Muscle layer of colon (tissue), 2 donors: ENCODE measurements around the gene TDRD10.

Experiments
- H3K27ac ChIP-seq: one replicate; pipeline ENCODE4 v1.7.0; 2013; ENCODE audit warnings: low read depth, mild to moderate bottlenecking, low read length, moderate library complexity
- H3K27me3 ChIP-seq, 2 donors: one replicate each; pipeline ENCODE4 v1.7.0; 2013; ENCODE audit warnings: low read length in 2 of 2, mild to moderate bottlenecking in 2 of 2; ENCODE audit not compliant: insufficient read depth in 2 of 2, control insufficient read depth in 1 of 2
- H3K36me3 ChIP-seq: one replicate; pipeline ENCODE4 v1.7.0; 2013; ENCODE audit warnings: mild to moderate bottlenecking, low read length; ENCODE audit not compliant: insufficient read depth
- H3K4me1 ChIP-seq: one replicate; pipeline ENCODE4 v1.7.0; 2013; ENCODE audit warnings: mild to moderate bottlenecking, low read length; ENCODE audit not compliant: insufficient read depth
- H3K4me3 ChIP-seq, 2 donors: one replicate each; pipeline ENCODE4 v1.7.0; 2013; ENCODE audit warnings: low read length in 2 of 2, low read depth in 1 of 2, mild to moderate bottlenecking in 1 of 2, moderate library complexity in 1 of 2
- H3K9ac ChIP-seq: one replicate; pipeline ENCODE4 v1.7.0; 2013; ENCODE audit warnings: low read length
- H3K9me3 ChIP-seq: one replicate; pipeline ENCODE4 v1.7.0; 2013; ENCODE audit warnings: mild to moderate bottlenecking, low read length
- donor health status: abdominal sarcoma.
- donor health status: Adenocarcinoma of cecum.

TDRD10 gene

GRCh38 chr1:154557939-154558719 is 56.1 kb downstream of the TDRD10 start, which contains the start of gene UBE2Q1:
TSS of gene UBE2Q1 (minus strand) at chr1:154558662. CDS start at chr1:154558553, 109 bp downstream.
- Histone ChIP-seq H3K36me3 (peaks cover 30% of the 10 kb centered on the region), H3K4me1 (peaks cover 39% of the 10 kb centered on the region)

DNA sequence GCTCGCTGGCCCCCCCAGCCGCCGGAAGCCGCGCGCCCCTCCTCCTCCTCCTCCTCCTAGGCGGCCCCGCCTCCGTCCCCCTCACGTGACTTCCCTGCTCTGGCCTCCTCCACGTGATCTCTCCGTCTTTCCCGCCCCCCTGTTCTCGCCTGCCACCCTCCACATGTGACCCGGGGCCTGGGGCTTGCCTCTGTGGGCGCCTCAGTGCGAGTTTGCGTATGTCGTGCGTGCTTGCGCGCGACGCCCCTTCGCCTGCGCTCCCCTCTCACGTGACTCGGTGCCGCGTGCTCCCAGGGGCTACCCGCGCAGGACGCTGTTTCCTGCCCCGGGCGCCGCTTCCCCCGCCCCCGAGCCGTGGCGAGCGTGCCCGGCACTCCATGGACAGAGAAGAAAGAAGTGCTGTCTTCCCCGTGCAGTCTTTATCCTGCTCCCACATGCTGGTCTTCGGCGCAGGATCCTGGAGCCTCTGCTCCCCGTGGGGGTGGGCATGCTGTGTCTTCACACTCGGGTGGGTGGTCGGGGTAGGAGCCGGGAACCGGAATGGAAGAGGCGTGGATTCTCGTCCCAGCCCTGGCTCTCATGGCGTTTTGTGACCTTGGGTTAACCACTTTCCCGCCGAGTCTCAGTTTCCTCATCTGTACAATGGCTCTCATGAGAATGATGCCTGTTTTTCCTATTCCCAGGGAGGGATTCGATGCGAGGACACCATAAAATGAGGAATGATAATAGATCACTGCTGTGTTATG is 56.9 kb downstream of the TDRD10 start:
- peak overlapping the region; percentile 34 to 89 for H3K4me3 ChIP-seq
- H3K27me3 ChIP-seq: no peaks in the 10 kb centered on the region
- peaks cover 32% of the 10 kb centered on the region for H3K4me1 ChIP-seq
- H3K36me3 ChIP-seq: peaks cover 23% of the 10 kb centered on the region
- peak overlapping the region; percentile 47 for H3K9ac ChIP-seq
- no peaks in the 10 kb centered on the region for H3K9me3 ChIP-seq
- peak overlapping the region; percentile 83 for H3K27ac ChIP-seq

More at GRCh38 chr1:154557939-154558719, 56.1 kb downstream of the TDRD10 start, which contains the start of gene UBE2Q1:
- Histone ChIP-seq H3K27me3 (no peaks in the 10 kb centered on the region), H3K4me3 (peak within 1 kb of the TSS; percentile 40 to 89), H3K9ac (peak within 1 kb of the TSS; percentile 71), H3K9me3 (no peaks in the 10 kb centered on the region), H3K27ac (peak within 1 kb of the TSS; percentile 83)

- no peaks in the 10 kb centered on the region for H3K27me3 ChIP-seq
- H3K4me1 ChIP-seq: peaks cover 29% of the 10 kb centered on the region
- peak overlapping the region; percentile 83 for H3K27ac ChIP-seq
- no peaks in the 10 kb centered on the region for H3K9me3 ChIP-seq
- H3K9ac ChIP-seq: peak overlapping the region; percentile 47
- H3K4me3 ChIP-seq: peak overlapping the region; percentile 34 to 89
- peaks cover 16% of the 10 kb centered on the region for H3K36me3 ChIP-seq
These were observed 57.5 kb downstream of the TDRD10 start for GRCh38 chr1:154559466-154560044.

- Histone ChIP-seq H3K36me3 (no peaks in the 10 kb centered on the region), H3K4me1 (no peaks in the 10 kb centered on the region), H3K27me3 (peaks cover 0 to 7% of the 10 kb centered on the region in 2 donors), H3K9me3 (no peaks in the 10 kb centered on the region), H3K27ac (no peak overlapping the region), H3K9ac (no peak overlapping the region), H3K4me3 (no peak overlapping the region)
These were observed 63.9 kb downstream of the TDRD10 start for GRCh38 chr1:154565876-154566275.

DNA sequence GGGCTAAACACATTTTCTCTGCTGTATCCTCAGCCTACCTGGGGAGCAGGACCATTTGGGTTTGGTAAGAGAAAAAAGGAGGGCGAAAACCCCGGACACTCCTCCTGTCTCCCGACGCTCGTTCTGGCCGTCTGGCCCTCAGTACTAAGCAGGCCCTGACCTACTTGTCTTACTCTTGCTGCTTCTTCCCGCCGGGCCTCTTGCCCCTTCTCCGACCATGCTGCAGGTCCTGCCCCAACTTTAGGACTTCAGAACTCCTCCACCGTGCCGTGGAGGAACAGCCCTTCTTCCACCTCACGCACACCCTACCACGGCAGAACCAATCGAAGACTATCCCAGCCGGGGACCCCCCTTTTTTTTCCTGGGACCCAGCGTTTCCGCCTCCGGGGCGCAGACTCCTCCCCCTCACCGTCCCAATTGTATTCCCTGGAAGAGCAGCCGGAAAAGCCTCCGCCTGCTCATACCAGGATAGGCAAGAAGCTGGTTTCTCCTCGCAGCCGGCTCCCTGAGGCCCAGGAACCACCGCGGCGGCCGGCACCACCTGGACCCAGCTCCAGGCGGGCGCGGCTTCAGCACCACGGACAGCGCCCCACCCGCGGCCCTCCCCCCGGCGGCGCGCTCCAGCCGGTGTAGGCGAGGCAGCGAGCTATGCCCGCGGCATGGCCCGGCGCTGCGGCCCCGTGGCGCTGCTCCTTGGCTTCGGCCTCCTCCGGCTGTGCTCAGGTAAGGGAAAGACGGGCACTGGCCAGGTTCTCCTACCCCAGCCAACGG is 65.6 kb downstream of the TDRD10 start, which contains the start of gene CHRNB2:
TSS of gene CHRNB2 (plus strand) at position 393 of the 771 bp plus-strand sequence. CDS start at position 660, 267 bp downstream.
- peaks cover 0 to 7% of the 10 kb centered on the region in 2 donors for H3K27me3 ChIP-seq
- no peak within 1 kb of the TSS for H3K4me3 ChIP-seq
- no peak within 1 kb of the TSS for H3K9ac ChIP-seq
- no peaks in the 10 kb centered on the region for H3K9me3 ChIP-seq
- H3K4me1 ChIP-seq: no peaks in the 10 kb centered on the region
- H3K27ac ChIP-seq: no peak within 1 kb of the TSS
- no peaks in the 10 kb centered on the region for H3K36me3 ChIP-seq

DNA sequence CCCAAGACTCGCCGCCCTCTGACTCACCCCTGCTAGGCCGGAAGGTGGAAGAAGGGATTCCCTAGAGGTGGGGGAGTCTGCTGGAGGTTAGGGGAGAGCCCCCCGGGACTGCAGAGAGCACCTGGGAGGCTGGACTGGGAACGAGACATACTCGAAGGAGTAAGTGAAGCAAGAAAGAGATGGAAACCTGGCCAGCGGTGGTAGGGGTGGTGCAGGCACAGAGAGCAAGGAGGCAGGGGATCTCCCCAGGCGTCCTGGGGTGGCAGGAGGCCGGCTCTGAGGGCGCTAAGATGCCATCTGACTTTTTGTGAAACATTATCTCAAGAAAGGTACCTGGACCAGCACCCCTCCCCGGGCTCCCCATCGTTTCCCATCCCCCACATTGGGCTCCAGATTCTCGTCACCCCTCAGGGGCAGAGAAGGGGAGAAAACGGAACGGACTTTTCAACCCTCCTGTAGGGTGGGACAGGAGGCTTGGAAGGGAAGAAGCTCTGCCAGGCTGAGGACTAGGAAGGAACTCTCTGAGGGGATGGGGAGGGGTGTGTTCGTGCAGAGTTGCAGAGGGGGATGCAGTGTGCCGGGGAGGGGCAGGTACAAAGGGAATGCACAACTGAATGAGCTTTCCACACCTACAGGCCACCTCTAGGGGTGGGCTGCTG is 66.3 kb downstream of the TDRD10 start:
- H3K36me3 ChIP-seq: no peaks in the 10 kb centered on the region
- no peaks in the 10 kb centered on the region for H3K9me3 ChIP-seq
- H3K27ac ChIP-seq: no peak overlapping the region
- H3K27me3 ChIP-seq: peaks cover 0 to 7% of the 10 kb centered on the region in 2 donors
- no peak overlapping the region for H3K4me3 ChIP-seq
- no peak overlapping the region for H3K9ac ChIP-seq
- H3K4me1 ChIP-seq: no peaks in the 10 kb centered on the region

DNA sequence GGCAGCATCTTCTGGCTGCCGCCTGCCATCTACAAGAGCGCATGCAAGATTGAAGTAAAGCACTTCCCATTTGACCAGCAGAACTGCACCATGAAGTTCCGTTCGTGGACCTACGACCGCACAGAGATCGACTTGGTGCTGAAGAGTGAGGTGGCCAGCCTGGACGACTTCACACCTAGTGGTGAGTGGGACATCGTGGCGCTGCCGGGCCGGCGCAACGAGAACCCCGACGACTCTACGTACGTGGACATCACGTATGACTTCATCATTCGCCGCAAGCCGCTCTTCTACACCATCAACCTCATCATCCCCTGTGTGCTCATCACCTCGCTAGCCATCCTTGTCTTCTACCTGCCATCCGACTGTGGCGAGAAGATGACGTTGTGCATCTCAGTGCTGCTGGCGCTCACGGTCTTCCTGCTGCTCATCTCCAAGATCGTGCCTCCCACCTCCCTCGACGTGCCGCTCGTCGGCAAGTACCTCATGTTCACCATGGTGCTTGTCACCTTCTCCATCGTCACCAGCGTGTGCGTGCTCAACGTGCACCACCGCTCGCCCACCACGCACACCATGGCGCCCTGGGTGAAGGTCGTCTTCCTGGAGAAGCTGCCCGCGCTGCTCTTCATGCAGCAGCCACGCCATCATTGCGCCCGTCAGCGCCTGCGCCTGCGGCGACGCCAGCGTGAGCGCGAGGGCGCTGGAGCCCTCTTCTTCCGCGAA is 69.4 kb downstream of the TDRD10 start:
- no peaks in the 10 kb centered on the region for H3K36me3 ChIP-seq

DNA sequence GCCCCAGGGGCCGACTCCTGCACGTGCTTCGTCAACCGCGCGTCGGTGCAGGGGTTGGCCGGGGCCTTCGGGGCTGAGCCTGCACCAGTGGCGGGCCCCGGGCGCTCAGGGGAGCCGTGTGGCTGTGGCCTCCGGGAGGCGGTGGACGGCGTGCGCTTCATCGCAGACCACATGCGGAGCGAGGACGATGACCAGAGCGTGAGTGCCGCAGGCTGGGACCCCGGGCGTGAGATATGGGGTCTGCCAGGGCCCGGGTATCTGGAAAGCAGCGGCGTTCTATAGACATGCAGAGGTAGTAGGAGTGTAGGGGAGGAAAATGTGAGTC is 69.9 kb downstream of the TDRD10 start:
- no peaks in the 10 kb centered on the region for H3K36me3 ChIP-seq
- H3K9me3 ChIP-seq: no peaks in the 10 kb centered on the region
- H3K27ac ChIP-seq: no peak overlapping the region
- H3K4me1 ChIP-seq: no peaks in the 10 kb centered on the region
- peaks cover 0 to 7% of the 10 kb centered on the region in 2 donors for H3K27me3 ChIP-seq
- no peak overlapping the region for H3K4me3 ChIP-seq
- H3K9ac ChIP-seq: no peak overlapping the region

More for the DNA sequence above, 69.4 kb downstream of the TDRD10 start:
- no peaks in the 10 kb centered on the region for H3K4me1 ChIP-seq
- no peak overlapping the region for H3K27ac ChIP-seq
- no peak overlapping the region for H3K4me3 ChIP-seq
- H3K9me3 ChIP-seq: no peaks in the 10 kb centered on the region
- peaks cover 0 to 7% of the 10 kb centered on the region in 2 donors for H3K27me3 ChIP-seq
- H3K9ac ChIP-seq: no peak overlapping the region

DNA sequence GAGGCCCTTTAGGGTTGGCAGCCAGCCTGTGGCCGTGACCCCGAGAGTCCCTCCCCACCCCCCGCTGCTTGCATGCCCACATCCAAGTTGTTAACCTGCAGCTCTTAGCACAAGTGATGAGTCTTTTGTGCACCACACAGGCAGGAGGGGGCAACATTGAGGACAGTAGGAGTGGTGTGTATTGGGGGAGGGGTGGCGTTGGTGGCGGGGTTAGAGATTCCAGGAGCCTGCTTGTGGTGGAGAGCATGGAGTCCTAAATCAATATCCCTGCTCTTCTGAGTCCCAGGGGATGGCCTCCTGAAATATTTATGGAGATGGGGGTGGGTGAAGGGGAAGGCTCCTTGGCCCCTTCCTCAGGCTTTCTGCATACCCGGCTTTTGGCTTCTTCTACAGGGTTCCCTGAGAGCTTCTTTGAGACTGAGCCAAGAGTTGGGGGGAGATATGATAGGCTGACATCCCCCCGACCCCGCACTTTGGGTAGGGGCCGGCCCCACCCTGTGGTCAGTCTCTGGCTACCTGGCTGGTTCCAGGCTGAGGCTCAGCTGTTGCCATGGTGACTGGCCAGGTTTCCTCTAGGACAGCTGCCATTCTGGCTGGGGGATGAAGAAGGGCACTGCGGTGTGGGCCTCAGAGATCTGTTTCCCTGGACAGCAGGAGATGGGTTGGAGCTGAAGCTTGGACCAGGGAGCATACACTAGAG is 70.6 kb downstream of the TDRD10 start:
- no peaks in the 10 kb centered on the region for H3K4me1 ChIP-seq
- H3K4me3 ChIP-seq: no peak overlapping the region
- no peak overlapping the region for H3K9ac ChIP-seq
- no peaks in the 10 kb centered on the region for H3K36me3 ChIP-seq
- no peak overlapping the region for H3K27ac ChIP-seq
- H3K9me3 ChIP-seq: no peaks in the 10 kb centered on the region
- peaks cover 0 to 7% of the 10 kb centered on the region in 2 donors for H3K27me3 ChIP-seq

GRCh38 chr1:154573168-154573510 is 71.1 kb downstream of the TDRD10 start:
- no peak overlapping the region for H3K27ac ChIP-seq
- no peaks in the 10 kb centered on the region for H3K9me3 ChIP-seq
- no peaks in the 10 kb centered on the region for H3K36me3 ChIP-seq
- H3K9ac ChIP-seq: no peak overlapping the region
- peaks cover 0 to 6% of the 10 kb centered on the region in 2 donors for H3K27me3 ChIP-seq
- no peaks in the 10 kb centered on the region for H3K4me1 ChIP-seq
- no peak overlapping the region for H3K4me3 ChIP-seq
